SK-N-MC (cell line): ENCODE results near the gene ZFHX2.

ENCODE experiments used
- EZH2 ChIP-seq: fragments of 200-600 bp; sonication (generic); IDR thresholded peaks from one replicate; pipeline ENCODE4 v1.6.1; 2017; ENCODE audit warnings: antibody characterized with exemption
- POLR2AphosphoS5 ChIP-seq: IDR thresholded peaks from 2 replicates; pipeline ENCODE4 v1.6.1; 2012; ENCODE audit warnings: mild to moderate bottlenecking, low read depth, low read length, borderline replicate concordance

DNA sequence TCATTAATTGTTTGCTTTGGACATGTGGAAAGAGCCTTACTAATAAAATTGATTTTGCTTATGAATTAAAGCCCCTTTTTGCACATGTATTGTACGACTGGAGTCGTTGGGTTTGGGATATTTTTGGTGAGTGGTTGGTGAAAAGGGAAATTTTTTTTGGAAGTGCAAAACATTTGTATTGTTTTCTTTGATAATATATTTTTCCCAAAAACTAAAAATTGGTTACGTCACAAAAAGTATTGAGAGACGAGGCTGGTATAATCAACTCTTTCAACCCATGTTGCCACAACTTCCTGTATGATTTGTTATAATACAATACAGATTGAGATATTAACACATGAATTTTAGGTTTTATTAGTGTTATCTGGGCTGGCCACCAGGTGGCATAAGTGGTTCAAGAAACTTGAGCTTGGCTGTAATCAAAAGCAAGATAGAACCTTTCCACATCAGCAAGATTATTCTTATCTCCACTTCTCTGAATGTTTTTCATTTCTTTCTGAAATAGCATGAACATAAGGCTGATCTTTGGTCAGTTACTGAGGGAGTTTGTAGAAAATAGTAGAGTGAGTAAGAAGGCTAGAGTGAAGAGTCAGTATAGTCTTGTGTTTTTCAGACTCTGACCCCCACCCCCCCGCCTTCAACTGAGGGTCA lies 73.3 kb downstream of the ZFHX2 start:
- TF ChIP-seq POLR2AphosphoS5 (no peak), EZH2 (no peak)
